HepG2 (cell line): ENCODE data around the gene G6PD. TPM values are rescaled to one million over a fixed set of nuclear protein-coding genes. Genes with fewer than 3 reads are reported as not detected.
A peak's percentile ranks its signal among the peaks of the same experiment; 100 is the strongest.

Source experiments
- ATAC-seq: fragments of 200-7000 bp; cut with Tn5 transposase; 3 replicates; pipeline ENCODE4 v1.9.1; 2020; ENCODE audit warnings: mild to moderate bottlenecking, moderate library complexity
- BruUV-seq: library from RNA; stranded (reverse); fragments of 400-500 nt; replicated peaks from 2 replicates; lab custom pipeline; 2021; lab: Mats Ljungman, UMichigan
- CTCF ChIA-PET: fragments of 300-600 bp; formaldehyde crosslinking; extraction: SDS; loops from one replicate; lab custom pipeline; 2021; ENCODE audit warnings: low total read pairs, inconsistent platforms, low intra/inter-chr PET ratio; lab: Yijun Ruan, JAX
- POLR2A ChIA-PET: fragments of 350-600 bp; sonication (Branson Sonifier 250); formaldehyde crosslinking; loops from one replicate; lab custom pipeline; 2020; ENCODE audit warnings: antibody characterized with exemption, inconsistent platforms; lab: Yijun Ruan, JAX
- DNase-seq: peaks from one replicate; pipeline ENCODE4 v3.0.0-alpha.2; 2015; ENCODE audit warnings: low spot score
- FAIRE-seq: peaks from 3 replicates; lab custom pipeline; 2011; peaks lifted over from hg19 to GRCh38; lab: Jason Lieb, UNC
- H2AFZ ChIP-seq: one replicate; pipeline ENCODE4 v1.6.1; 2011; ENCODE audit warnings: low read length, inconsistent platforms
- H3K27ac ChIP-seq: fragments of 300-600 bp; 3 replicates; pipeline ENCODE4 v1.8.0; 2011; ENCODE audit warnings: mixed run types, mild to moderate bottlenecking, mixed read lengths, low read length, inconsistent platforms; ENCODE audit not compliant: insufficient read depth; ENCODE audit errors: extremely low read length
- H3K27me3 ChIP-seq, 2 experiments: fragments of 200-600 bp in 1 of 2; 2 replicates in 1 of 2; 3 replicates in 1 of 2; pipeline versions ENCODE4 v1.6.0 to v1.8.0; 2011; ENCODE audit warnings: low read length in 2 of 2, mild to moderate bottlenecking in 2 of 2, moderate library complexity in 2 of 2, inconsistent platforms in 1 of 2; ENCODE audit not compliant: insufficient read depth in 2 of 2, control insufficient read depth in 1 of 2
- H3K36me3 ChIP-seq, 2 experiments: fragments of 200-600 bp in 1 of 2; replicated peaks in 1 of 2; 2 replicates in 1 of 2; 3 replicates in 1 of 2; pipeline versions ENCODE4 v1.5.1 to v1.8.0; 2011; ENCODE audit warnings: low read length in 2 of 2, inconsistent platforms in 1 of 2; ENCODE audit not compliant: insufficient read depth in 2 of 2, control insufficient read depth in 1 of 2
- H3K4me1 ChIP-seq: 2 replicates; pipeline ENCODE4 v1.5.1; 2012; ENCODE audit warnings: low read length, inconsistent platforms; ENCODE audit not compliant: insufficient read depth
- H3K4me2 ChIP-seq: 2 replicates; pipeline ENCODE4 v1.6.0; 2011; ENCODE audit warnings: low read depth, low read length, inconsistent platforms
- H3K4me3 ChIP-seq, 3 experiments: fragments of 200-600 bp in 1 of 3; sonication (generic), shearing (Covaris generic) in 1 of 3; replicated peaks in 1 of 3; 2 replicates each; pipeline ENCODE4 v1.5.1; 2011 to 2016; ENCODE audit warnings: low read length in 3 of 3, inconsistent platforms in 2 of 3, low read depth in 2 of 3, mild to moderate bottlenecking in 2 of 3, control low read depth in 1 of 3, mixed read lengths in 1 of 3; ENCODE audit not compliant: insufficient read depth in 1 of 3
- H3K79me2 ChIP-seq: one replicate; pipeline ENCODE4 v1.6.1; 2011; ENCODE audit warnings: low read length, inconsistent platforms; ENCODE audit not compliant: insufficient read depth
- H3K9ac ChIP-seq: 2 replicates; pipeline ENCODE4 v1.6.0; 2011; ENCODE audit warnings: mild to moderate bottlenecking, low read depth, low read length, inconsistent platforms; ENCODE audit not compliant: insufficient read depth
- H3K9me3 ChIP-seq: 2 replicates; pipeline ENCODE4 v1.5.1; 2012; ENCODE audit warnings: mild to moderate bottlenecking, low read length
- H4K20me1 ChIP-seq: 2 replicates; pipeline ENCODE4 v1.6.0; 2011; ENCODE audit warnings: inconsistent platforms, mild to moderate bottlenecking, low read length, moderate library complexity; ENCODE audit not compliant: insufficient read depth
- AGO2 ChIP-seq: fragments of 200-400 bp; formaldehyde crosslinking; optimal IDR thresholded peaks from 2 replicates; pipeline ENCODE3; 2017; ENCODE audit warnings: mild to moderate bottlenecking, low read depth, low read length, moderate library complexity
- HDAC2 ChIP-seq: sonication (generic); formaldehyde crosslinking; IDR thresholded peaks from 2 replicates; pipeline ENCODE4 v1.4.0; 2020; ENCODE audit warnings: missing genetic modification reagents
- NR2F1 ChIP-seq, 2 experiments: fragments of 450-650 bp in 1 of 2; formaldehyde crosslinking in 1 of 2; IDR thresholded peaks; 2 replicates each; pipeline versions ENCODE4 v1.5.0 to v1.6.1; 2016 to 2020; ENCODE audit warnings: mild to moderate bottlenecking in 1 of 2, missing compliant biosample characterization in 1 of 2, missing genetic modification reagents in 1 of 2, moderate library complexity in 1 of 2
- NR2F6 ChIP-seq, 2 experiments: IDR thresholded peaks; 2 replicates each; pipeline ENCODE4 v1.6.1; 2016; ENCODE audit warnings: antibody characterized with exemption in 1 of 2, mild to moderate bottlenecking in 1 of 2
- PAF1 ChIP-seq: IDR thresholded peaks from 2 replicates; pipeline ENCODE4 v1.6.1; 2016; ENCODE audit warnings: missing genetic modification reagents, missing compliant biosample characterization
- POLR2G ChIP-seq: fragments of 200-400 bp; formaldehyde crosslinking; IDR thresholded peaks from 2 replicates; pipeline ENCODE4 v1.6.1; 2018; ENCODE audit warnings: mild to moderate bottlenecking, low read depth, low read length, moderate library complexity
- RBFOX2 ChIP-seq: fragments of 200-400 bp; formaldehyde crosslinking; IDR thresholded peaks from 2 replicates; pipeline ENCODE4 v1.6.1; 2017; ENCODE audit warnings: low read depth, mild to moderate bottlenecking, low read length
- REL ChIP-seq: sonication (generic); formaldehyde crosslinking; conservative IDR thresholded peaks from 2 replicates; pipeline ENCODE4 v1.8.0; 2022; ENCODE audit warnings: mild to moderate bottlenecking, missing genetic modification reagents, moderate library complexity
- SKI ChIP-seq: fragments of 450-650 bp; IDR thresholded peaks from one replicate; pipeline ENCODE4 v1.6.1; 2018; ENCODE audit warnings: mild to moderate bottlenecking; ENCODE audit not compliant: partially characterized antibody
- ZFP37 ChIP-seq: sonication (generic); formaldehyde crosslinking; IDR thresholded peaks from 2 replicates; pipeline ENCODE4 v1.4.0; 2020; ENCODE audit warnings: missing genetic modification reagents, borderline replicate concordance
- ZMYM4 ChIP-seq: sonication (generic); formaldehyde crosslinking; IDR thresholded peaks from 2 replicates; pipeline ENCODE4 v1.8.1; 2023; ENCODE audit warnings: mild to moderate bottlenecking, missing genetic modification reagents
- ZNF430 ChIP-seq: sonication (generic); formaldehyde crosslinking; IDR thresholded peaks from 2 replicates; pipeline ENCODE4 v1.9.0; 2021; ENCODE audit warnings: mild to moderate bottlenecking, missing genetic modification reagents
- ZNF740 ChIP-seq: sonication (generic); formaldehyde crosslinking; IDR thresholded peaks from 2 replicates; pipeline ENCODE4 v1.4.0; 2020; ENCODE audit warnings: missing genetic modification reagents
- ZUFSP ChIP-seq: sonication (generic); formaldehyde crosslinking; IDR thresholded peaks from 2 replicates; pipeline ENCODE4 v1.9.0; 2021; ENCODE audit warnings: missing genetic modification reagents, mild to moderate bottlenecking, borderline replicate concordance
- WGBS: methylation state at CpG from one replicate; pipeline ENCODE4 v1.1.6; 2017; ENCODE audit warnings: low lambda C conversion rate; 5-methylcytosine and 5-hydroxymethylcytosine counted together
- in situ Hi-C: cut with HindIII; loops from 2 replicates; pipeline ENCODE4 v1.10.0; 2017; ENCODE audit warnings: low pct_unique_long_range_greater_than_20kb; ENCODE audit not compliant: extremely low pct_ligation_motif_present
- intact Hi-C: fragments of 100-400 bp; cut with micrococcal nuclease; formaldehyde crosslinking; loops from one replicate; pipeline ENCODE4 v1.10.0; 2022; ENCODE audit not compliant: unreplicated experiment
- polyA plus RNA-seq, 8 experiments: library from polyadenylated mRNA; depleted of rRNA in 3 of 8; stranded (reverse) in 7 of 8; unstranded in 1 of 8; fragments of >200 nt; fragmentation: Illumina TruSeq in 4 of 8; extraction: Trizol in 4 of 8; gene quantifications; 2 replicates each; pipeline versions ENCODE4 v1.2.1 to v1.2.3, GENCODE V29; 2011 to 2016; ENCODE audit warnings: low read depth in 4 of 8, missing spikeins in 1 of 8, mixed read lengths in 1 of 8; ENCODE audit not compliant: insufficient read depth in 1 of 8
- total RNA-seq, 5 experiments: library from RNA; depleted of rRNA; stranded (reverse); fragments of >200 nt; fragmentation: Illumina TruSeq; extraction: Trizol; gene quantifications; 2 replicates each; pipeline ENCODE4 v1.2.3, GENCODE V29; 2016; ENCODE audit warnings: low read depth in 1 of 5
- TF ChIP-seq, protein P1 (sequence below): sonication (generic); formaldehyde crosslinking; IDR thresholded peaks from 2 replicates; pipeline ENCODE4 v1.4.0; 2020; ENCODE audit warnings: missing genetic modification reagents
- TF ChIP-seq, protein P2 (sequence below): sonication (generic); formaldehyde crosslinking; conservative IDR thresholded peaks from 2 replicates; pipeline ENCODE4 v1.5.0; 2020; ENCODE audit warnings: missing genetic modification reagents

The G6PD gene
- total and polyA plus RNA-seq, 2 of the 13 experiments (the other 11 are each of a cell fraction or from before 2014, with no cell fraction given): 18.8 to 28.8 TPM

DNA sequence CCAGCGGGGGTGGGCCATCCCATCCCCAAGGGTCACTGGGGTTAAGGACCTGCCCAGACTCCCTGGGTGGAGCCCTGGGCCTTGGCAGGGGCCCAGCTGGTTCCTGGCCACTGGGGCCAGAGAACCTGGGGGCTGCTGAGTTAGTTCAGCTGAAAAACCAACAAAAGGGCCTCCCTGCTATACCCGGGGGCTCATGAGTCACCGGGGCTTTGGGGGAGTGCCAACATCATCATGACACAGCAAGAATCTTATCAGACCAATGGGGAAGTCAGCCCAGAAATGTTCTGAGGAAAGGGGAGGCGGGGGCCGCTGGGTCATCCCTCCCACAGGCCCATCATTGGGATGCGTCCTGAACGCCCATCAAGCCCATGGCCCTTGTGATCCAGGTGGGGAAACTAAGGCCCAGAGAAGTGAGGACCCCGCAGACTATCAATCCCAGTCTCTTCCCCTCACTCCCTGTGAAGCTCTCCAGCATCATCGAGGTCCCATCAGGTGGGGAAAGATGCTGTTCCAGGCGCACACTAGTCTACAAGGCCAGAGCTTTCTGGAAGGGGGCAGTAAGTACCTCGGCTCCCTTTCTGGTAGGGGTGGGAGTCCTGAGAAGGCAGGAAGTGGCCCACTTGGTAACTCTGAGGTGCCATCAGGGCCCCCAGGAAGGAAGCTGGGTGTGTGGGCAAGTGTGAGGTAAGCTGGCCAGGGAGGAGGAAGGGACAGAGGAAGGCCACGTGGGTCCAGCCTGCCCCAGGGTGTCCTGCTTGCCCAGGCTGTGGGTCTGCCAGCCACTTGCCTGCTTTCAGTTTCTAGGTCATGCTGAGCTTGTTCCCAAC, 4.5 kb downstream of the G6PD start (continued):
- TF ChIP-seq ZFP37 (CRISPR knock-in tag): no peak
- TF ChIP-seq, protein P1, sequence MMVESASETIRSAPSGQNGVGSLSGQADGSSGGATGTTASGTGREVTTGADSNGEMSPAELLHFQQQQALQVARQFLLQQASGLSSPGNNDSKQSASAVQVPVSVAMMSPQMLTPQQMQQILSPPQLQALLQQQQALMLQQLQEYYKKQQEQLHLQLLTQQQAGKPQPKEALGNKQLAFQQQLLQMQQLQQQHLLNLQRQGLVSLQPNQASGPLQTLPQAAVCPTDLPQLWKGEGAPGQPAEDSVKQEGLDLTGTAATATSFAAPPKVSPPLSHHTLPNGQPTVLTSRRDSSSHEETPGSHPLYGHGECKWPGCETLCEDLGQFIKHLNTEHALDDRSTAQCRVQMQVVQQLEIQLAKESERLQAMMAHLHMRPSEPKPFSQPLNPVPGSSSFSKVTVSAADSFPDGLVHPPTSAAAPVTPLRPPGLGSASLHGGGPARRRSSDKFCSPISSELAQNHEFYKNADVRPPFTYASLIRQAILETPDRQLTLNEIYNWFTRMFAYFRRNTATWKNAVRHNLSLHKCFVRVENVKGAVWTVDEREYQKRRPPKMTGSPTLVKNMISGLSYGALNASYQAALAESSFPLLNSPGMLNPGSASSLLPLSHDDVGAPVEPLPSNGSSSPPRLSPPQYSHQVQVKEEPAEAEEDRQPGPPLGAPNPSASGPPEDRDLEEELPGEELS (CRISPR knock-in tag): peak; percentile 64

GRCh38 chrX:154541589-154541895, 5.1 kb downstream of the G6PD start:
- Histone ChIP-seq H3K9me3 (no peaks in the 10 kb centered on the region), H3K4me1 (peaks cover 66% of the 10 kb centered on the region), H4K20me1 (0 out of 2 replicates have a peak, but pooled peaks cover 6% of the 10 kb centered on the region), H3K79me2 (peaks cover 34% of the 10 kb centered on the region), H3K4me2 (peak overlapping the region; percentile 93), H2AFZ (no peak overlapping the region), H3K27me3 (no peaks in the 10 kb centered on the region; a peak in 1 of 5 replicates), H3K27ac (peak overlapping the region; percentile 100), H3K9ac (peak overlapping the region; percentile 96), H3K4me3 (peak overlapping the region; percentile 54 to 78 (median 72); a peak in 5 of 6 replicates), H3K36me3 (0 out of 5 replicates have a peak, but pooled peaks cover 0 to 5% of the 10 kb centered on the region in 2 experiments)
- in situ Hi-C loops (loop anchor here (25.0 kb wide), 1 partner anchor 129 kb away; the partner anchor contains the start of genes DNASE1L1 and TAFAZZIN), intact Hi-C loops (no loop called here)
- DNase-seq (no peak), ATAC-seq (no peak), FAIRE-seq (no peak)
- ChIA-PET POLR2A (interaction anchor here (0.6 to 4.0 kb wide), 12 partner anchors 12 to 171 kb away, joined by 3 to 38 read pairs (median 14); partner anchors contain the start of genes DNASE1L1, EMD, FAM3A and FLNA), CTCF (no interaction called here)
- WGBS: no CpG with 5 or more reads among the region's 5 CpGs
- TSS peak; percentile 17 for BruUV-seq
- TF ChIP-seq ZNF740: no peak
- peak; percentile 44; the same call in 1 of the 2 replicates for TF ChIP-seq POLR2G
- TF ChIP-seq ZNF430 (CRISPR knock-in tag): 0 out of 2 replicates have a peak, but pooled peaks have one; percentile 25
- TF ChIP-seq ZMYM4 (CRISPR knock-in tag): peak; percentile 18; the same call in 1 of the 2 replicates
- no peak for TF ChIP-seq SKI
- TF ChIP-seq PAF1 (CRISPR knock-in tag): no peak
- TF ChIP-seq REL (CRISPR knock-in tag): no peak
- peak; percentile 1 for TF ChIP-seq AGO2
- TF ChIP-seq, protein P2, sequence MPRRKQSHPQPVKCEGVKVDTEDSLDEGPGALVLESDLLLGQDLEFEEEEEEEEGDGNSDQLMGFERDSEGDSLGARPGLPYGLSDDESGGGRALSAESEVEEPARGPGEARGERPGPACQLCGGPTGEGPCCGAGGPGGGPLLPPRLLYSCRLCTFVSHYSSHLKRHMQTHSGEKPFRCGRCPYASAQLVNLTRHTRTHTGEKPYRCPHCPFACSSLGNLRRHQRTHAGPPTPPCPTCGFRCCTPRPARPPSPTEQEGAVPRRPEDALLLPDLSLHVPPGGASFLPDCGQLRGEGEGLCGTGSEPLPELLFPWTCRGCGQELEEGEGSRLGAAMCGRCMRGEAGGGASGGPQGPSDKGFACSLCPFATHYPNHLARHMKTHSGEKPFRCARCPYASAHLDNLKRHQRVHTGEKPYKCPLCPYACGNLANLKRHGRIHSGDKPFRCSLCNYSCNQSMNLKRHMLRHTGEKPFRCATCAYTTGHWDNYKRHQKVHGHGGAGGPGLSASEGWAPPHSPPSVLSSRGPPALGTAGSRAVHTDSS (CRISPR knock-in tag): no peak
- TF ChIP-seq RBFOX2: no peak
- TF ChIP-seq ZUFSP (CRISPR knock-in tag): no peak
- no peak for TF ChIP-seq NR2F6 (IDR thresholded peaks at IDR 0.05)
- no peak for TF ChIP-seq NR2F6 (CRISPR knock-in tag; IDR thresholded peaks at IDR 0.05)
- TF ChIP-seq HDAC2: no peak
- TF ChIP-seq NR2F1 (CRISPR knock-in tag; IDR thresholded peaks at IDR 0.05): no peak
